ENCODE results near the gene CERS6. TPM values are rescaled to one million over a fixed set of nuclear protein-coding genes. Genes with fewer than 3 reads are reported as not detected.
"Not testable (repeated sequence)": the region's sequence is repeated elsewhere in the genome, so short reads cannot be mapped to it uniquely, and the experiment has no call there.

CERS6 gene
- total and polyA plus RNA-seq, 2 experiments from 2014 or later: 7.4 to 35.0 TPM

- TF ChIP-seq EZH2 (IDR thresholded peaks at IDR 0.05; ENCODE audit: low read depth, unreplicated experiment): no peak
- TF ChIP-seq CREB1 (CRISPR knock-in tag; IDR thresholded peaks at IDR 0.05; ENCODE audit: low read depth): no peak
- TF ChIP-seq STAT1 (IDR thresholded peaks at IDR 0.05; ENCODE audit: unreplicated experiment): no peak
- TF ChIP-seq ETS1 (IDR thresholded peaks at IDR 0.05): no peak
Observed at GRCh38 chr2:168662651-168663208, 206.7 kb downstream of the CERS6 start (continued).

- Mint-ChIP-seq H3K4me1 (peaks cover 34% of the 10 kb centered on the region), H3K27ac (no peak overlapping the region)
Observed at GRCh38 chr2:168663993-168664392, 207.9 kb downstream of the CERS6 start.

GRCh38 chr2:168664715-168665114, 208.6 kb downstream of the CERS6 start:
- not testable (repeated sequence) for H3K4me2 ChIP-seq; H3K27ac Mint-ChIP-seq; H3K9me3 Mint-ChIP-seq; DNase-seq (ENCODE audit: low spot score); H3K36me3 ChIP-seq (ENCODE audit: insufficient read depth); H3K27me3 Mint-ChIP-seq (ENCODE audit: insufficient read depth, low read depth, poor library complexity); H3K79me2 ChIP-seq (replicated peaks; ENCODE audit: insufficient read depth); H2AFZ ChIP-seq; H3K4me3 Mint-ChIP-seq; H3K4me3 ChIP-seq; ATAC-seq; H3K36me3 Mint-ChIP-seq (ENCODE audit: low read depth); H3K27me3 ChIP-seq (ENCODE audit: insufficient read depth); H3K27ac ChIP-seq (ENCODE audit: low read depth); H3K9me2 ChIP-seq (ENCODE audit: insufficient read depth); H4K20me1 ChIP-seq (replicated peaks; ENCODE audit: insufficient read depth); H3F3A ChIP-seq (replicated peaks; ENCODE audit: low read depth)
- peaks cover 32% of the 10 kb centered on the region for H3K4me1 Mint-ChIP-seq
- H3K4me1 ChIP-seq (ENCODE audit: insufficient read depth): peaks cover 29% of the 10 kb centered on the region

More at GRCh38 chr2:168663993-168664392, 207.9 kb downstream of the CERS6 start:
- Histone ChIP-seq H3K4me2 (no peak overlapping the region), H3K4me3 (no peak overlapping the region), H3K4me1 (ENCODE audit: insufficient read depth) (peaks cover 32% of the 10 kb centered on the region), H2AFZ (no peak overlapping the region), H3K79me2 (replicated peaks; ENCODE audit: insufficient read depth) (peaks cover 5% of the 10 kb centered on the region; the same call in 1 of the 2 replicates), H3K27ac (ENCODE audit: low read depth) (no peak overlapping the region), H3K27me3 (ENCODE audit: insufficient read depth) (no peaks in the 10 kb centered on the region), H3F3A (replicated peaks; ENCODE audit: low read depth) (no peaks in the 10 kb centered on the region), H4K20me1 (replicated peaks; ENCODE audit: insufficient read depth) (peaks cover 7% of the 10 kb centered on the region; the same call in 1 of the 2 replicates), H3K36me3 (ENCODE audit: insufficient read depth) (no peaks in the 10 kb centered on the region), H3K9me2 (ENCODE audit: insufficient read depth) (no peaks in the 10 kb centered on the region)
- Mint-ChIP-seq H3K36me3 (ENCODE audit: low read depth) (no peaks in the 10 kb centered on the region), H3K27me3 (ENCODE audit: insufficient read depth, low read depth, poor library complexity) (no peaks in the 10 kb centered on the region), H3K4me3 (no peak overlapping the region), H3K9me3 (no peaks in the 10 kb centered on the region)
- ATAC-seq (no peak), DNase-seq (ENCODE audit: low spot score) (no peak)
- TF ChIP-seq ETS1 (IDR thresholded peaks at IDR 0.05): no peak

DNA sequence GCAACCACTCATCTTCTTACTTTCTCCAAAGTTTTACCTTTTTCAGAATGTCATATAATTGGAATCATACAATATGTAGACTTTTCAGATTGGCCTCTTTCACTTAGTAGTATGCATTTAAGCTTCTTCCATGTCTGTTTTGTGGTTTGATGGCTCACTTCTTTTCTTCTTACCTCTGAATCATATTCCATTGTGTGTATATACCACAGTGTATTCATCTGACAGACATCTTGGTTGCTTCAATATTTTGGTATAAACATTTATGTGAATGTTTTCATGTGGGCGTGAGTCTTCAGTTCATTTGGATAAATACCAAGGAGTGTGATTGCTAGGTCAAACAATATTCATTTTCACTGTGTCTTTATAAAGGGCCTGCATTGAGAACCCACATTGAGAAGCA, 210.3 kb downstream of the CERS6 start:
- Mint-ChIP-seq H3K4me1 (peaks cover 28% of the 10 kb centered on the region), H3K36me3 (ENCODE audit: low read depth) (no peaks in the 10 kb centered on the region), H3K27ac (no peak overlapping the region), H3K4me3 (no peak overlapping the region), H3K9me3 (no peaks in the 10 kb centered on the region), H3K27me3 (ENCODE audit: insufficient read depth, low read depth, poor library complexity) (peaks cover 2% of the 10 kb centered on the region)
- peaks cover 5% of the 10 kb centered on the region; the same call in 1 of the 2 replicates for H3K79me2 ChIP-seq (replicated peaks; ENCODE audit: insufficient read depth)
- no peaks in the 10 kb centered on the region for H3F3A ChIP-seq (replicated peaks; ENCODE audit: low read depth)
- ATAC-seq (no peak), DNase-seq (ENCODE audit: low spot score) (no peak)
- peaks cover 3% of the 10 kb centered on the region; the same call in 1 of the 2 replicates for H4K20me1 ChIP-seq (replicated peaks; ENCODE audit: insufficient read depth)
- no peak overlapping the region for H2AFZ ChIP-seq
- no peaks in the 10 kb centered on the region for H3K27me3 ChIP-seq (ENCODE audit: insufficient read depth)
- no peak overlapping the region for H3K4me2 ChIP-seq
- no peaks in the 10 kb centered on the region for H3K9me2 ChIP-seq (ENCODE audit: insufficient read depth)
- H3K27ac ChIP-seq (ENCODE audit: low read depth): no peak overlapping the region
- peaks cover 17% of the 10 kb centered on the region for H3K4me1 ChIP-seq (ENCODE audit: insufficient read depth)
- no peaks in the 10 kb centered on the region for H3K36me3 ChIP-seq (ENCODE audit: insufficient read depth)
- no peak overlapping the region for H3K4me3 ChIP-seq
- TF ChIP-seq CREB1 (CRISPR knock-in tag; IDR thresholded peaks at IDR 0.05; ENCODE audit: low read depth) (no peak), NANOG (IDR thresholded peaks at IDR 0.05; ENCODE audit: borderline replicate concordance) (no peak), POLR2AphosphoS5 (IDR thresholded peaks at IDR 0.05; ENCODE audit: low read depth) (no peak), STAT1 (IDR thresholded peaks at IDR 0.05; ENCODE audit: unreplicated experiment) (no peak), EZH2phosphoT487 (IDR thresholded peaks at IDR 0.05; ENCODE audit: unreplicated experiment) (no peak)
